Fibroblast of lung (primary cell): ENCODE results near the gene CASR. TPM values are rescaled to one million over a fixed set of nuclear protein-coding genes. Genes with fewer than 3 reads are reported as not detected.

Source experiments
- DNase-seq, 2 donors: peaks; one replicate each; pipeline versions ENCODE4 v3.0.0 to v3.0.0-alpha.2; 2010; ENCODE audit warnings: low read depth in 2 of 2
- H2AFZ ChIP-seq: 2 replicates; pipeline ENCODE4 v1.5.1; 2012; ENCODE audit warnings: low read length, control low read depth, inconsistent platforms
- H3K27ac ChIP-seq: 2 replicates; pipeline ENCODE4 v1.5.1; 2011; ENCODE audit warnings: low read length, control low read depth; ENCODE audit not compliant: insufficient read depth
- H3K27me3 ChIP-seq: 2 replicates; pipeline ENCODE4 v1.5.1; 2011; ENCODE audit warnings: mild to moderate bottlenecking, low read length; ENCODE audit not compliant: control insufficient read depth, insufficient read depth
- H3K36me3 ChIP-seq: 2 replicates; pipeline ENCODE4 v1.5.1; 2011; ENCODE audit warnings: low read length; ENCODE audit not compliant: control insufficient read depth, insufficient read depth
- H3K4me1 ChIP-seq: 2 replicates; pipeline ENCODE4 v1.5.1; 2011; ENCODE audit warnings: low read length; ENCODE audit not compliant: control insufficient read depth, insufficient read depth; ENCODE audit errors: extremely low read depth
- H3K4me2 ChIP-seq: 2 replicates; pipeline ENCODE4 v1.5.1; 2011; ENCODE audit warnings: low read length, control low read depth; ENCODE audit not compliant: insufficient read depth; ENCODE audit errors: extremely low read depth
- H3K4me3 ChIP-seq, 4 experiments: fragments of 200-600 bp in 1 of 4; sonication (generic) in 1 of 4; replicated peaks in 1 of 4; 2 replicates each; pipeline ENCODE4 v1.5.1; 2011 to 2016; ENCODE audit warnings: low read length in 4 of 4, low read depth in 3 of 4, mild to moderate bottlenecking in 3 of 4, control low read depth in 2 of 4, inconsistent platforms in 1 of 4, mixed read lengths in 1 of 4; ENCODE audit not compliant: insufficient read depth in 1 of 4; ENCODE audit errors: control extremely low read depth in 1 of 4
- H3K79me2 ChIP-seq: 2 replicates; pipeline ENCODE4 v1.5.1; 2012; ENCODE audit warnings: mild to moderate bottlenecking, low read length, inconsistent platforms; ENCODE audit not compliant: control insufficient read depth, insufficient read depth
- H3K9ac ChIP-seq: 2 replicates; pipeline ENCODE4 v1.5.1; 2011; ENCODE audit warnings: mild to moderate bottlenecking, low read length, control low read depth; ENCODE audit not compliant: insufficient read depth
- H3K9me3 ChIP-seq: 2 replicates; pipeline ENCODE4 v1.5.1; 2012; ENCODE audit warnings: low read depth, low read length; ENCODE audit not compliant: control insufficient read depth, insufficient read depth
- H4K20me1 ChIP-seq: 2 replicates; pipeline ENCODE4 v1.5.1; 2011; ENCODE audit warnings: low read length; ENCODE audit not compliant: control insufficient read depth, insufficient read depth; ENCODE audit errors: extremely low read depth
- CTCF ChIP-seq, 2 donors: IDR thresholded peaks in 1 of 2; conservative IDR thresholded peaks in 1 of 2; 1 replicate in 1 of 2; 2 replicates in 1 of 2; pipeline ENCODE4 v1.5.1; 2011 to 2012; ENCODE audit warnings: low read length in 2 of 2, control low read depth in 1 of 2, inconsistent platforms in 1 of 2, low read depth in 1 of 2, mild to moderate bottlenecking in 1 of 2
- EZH2 ChIP-seq: IDR thresholded peaks from 2 replicates; pipeline ENCODE4 v1.5.1; 2012; ENCODE audit warnings: low read length, control low read depth, mild to moderate bottlenecking; ENCODE audit errors: missing control alignments
- polyA plus RNA-seq, 2 donors: library from polyadenylated mRNA; depleted of rRNA in 1 of 2; stranded (reverse) in 1 of 2; unstranded in 1 of 2; fragments of >200 nt; gene quantifications; 2 replicates each; pipeline ENCODE4 v1.2.1, GENCODE V29; 2011 to 2012; ENCODE audit warnings: missing spikeins in 1 of 2
- total RNA-seq: library from RNA; depleted of rRNA; stranded (reverse); fragments of >200 nt; gene quantifications from 2 replicates; pipeline ENCODE4 v1.2.1, GENCODE V29; 2014

Gene CASR
- total and polyA plus RNA-seq, 2 donors (not counting 1 experiment from before 2014, with no cell fraction given) = under 0.01 TPM; not detected in 1

GRCh38 chr3:122284486-122284885 is 101.0 kb downstream of the CASR start:
- H3K9ac ChIP-seq = no peak overlapping the region
- H4K20me1 ChIP-seq = no peaks in the 10 kb centered on the region
- H3K27ac ChIP-seq = no peak overlapping the region
- no peaks in the 10 kb centered on the region for H3K4me1 ChIP-seq
- H3K36me3 ChIP-seq = no peaks in the 10 kb centered on the region
- peaks cover 2% of the 10 kb centered on the region for H3K27me3 ChIP-seq
- DNase-seq = no peak
- H3K79me2 ChIP-seq = no peaks in the 10 kb centered on the region
- TF ChIP-seq CTCF (conservative IDR thresholded peaks at IDR 0.05 in 1 of 2, IDR thresholded peaks at IDR 0.05 in 1 of 2; ENCODE audit: low read depth in 1 of 2, low read length in 2 of 2) = no peak
- TF ChIP-seq EZH2 = no peak
- no peaks in the 10 kb centered on the region for H3K9me3 ChIP-seq
- H3K4me2 ChIP-seq = no peak overlapping the region
- H2AFZ ChIP-seq = no peak overlapping the region
- H3K4me3 ChIP-seq = no peak overlapping the region

- no peaks in the 10 kb centered on the region for H3K27me3 ChIP-seq
- H4K20me1 ChIP-seq = no peaks in the 10 kb centered on the region
- no peak overlapping the region for H2AFZ ChIP-seq
- H3K4me1 ChIP-seq = no peaks in the 10 kb centered on the region
- no peaks in the 10 kb centered on the region for H3K36me3 ChIP-seq
- no peaks in the 10 kb centered on the region for H3K79me2 ChIP-seq
- no peak for TF ChIP-seq CTCF (conservative IDR thresholded peaks at IDR 0.05 in 1 of 2, IDR thresholded peaks at IDR 0.05 in 1 of 2; ENCODE audit: low read depth in 1 of 2, low read length in 2 of 2)
- no peak for TF ChIP-seq EZH2
- H3K27ac ChIP-seq = no peak overlapping the region
- no peak overlapping the region for H3K9ac ChIP-seq
- no peak for DNase-seq
- no peaks in the 10 kb centered on the region for H3K9me3 ChIP-seq
- no peak overlapping the region for H3K4me3 ChIP-seq
- no peak overlapping the region for H3K4me2 ChIP-seq
Measured at GRCh38 chr3:122294359-122294758, 110.9 kb downstream of the CASR start.

GRCh38 chr3:122295266-122296062 is 112.0 kb downstream of the CASR start:
- no peaks in the 10 kb centered on the region for H3K79me2 ChIP-seq
- H3K4me2 ChIP-seq = no peak overlapping the region
- H3K36me3 ChIP-seq = no peaks in the 10 kb centered on the region
- no peaks in the 10 kb centered on the region for H3K27me3 ChIP-seq
- no peak for TF ChIP-seq CTCF (conservative IDR thresholded peaks at IDR 0.05 in 1 of 2, IDR thresholded peaks at IDR 0.05 in 1 of 2; ENCODE audit: low read depth in 1 of 2, low read length in 2 of 2)
- no peak for TF ChIP-seq EZH2
- DNase-seq = no peak
- H3K4me1 ChIP-seq = no peaks in the 10 kb centered on the region
- H3K9ac ChIP-seq = no peak overlapping the region
- H3K27ac ChIP-seq = no peak overlapping the region
- no peak overlapping the region for H3K4me3 ChIP-seq
- H2AFZ ChIP-seq = no peak overlapping the region
- no peaks in the 10 kb centered on the region for H4K20me1 ChIP-seq
- no peaks in the 10 kb centered on the region for H3K9me3 ChIP-seq
